Ascending aorta (tissue), 2 donors: ENCODE data around the gene ZNF691. TPM values are rescaled to one million over a fixed set of nuclear protein-coding genes. Genes with fewer than 3 reads are reported as not detected.

Experiments used
- DNase-seq, 2 donors: peaks; one replicate each; pipeline ENCODE4 v3.0.0-alpha.2; 2019; ENCODE audit warnings: low spot score in 2 of 2
- H3K27ac ChIP-seq, 2 donors: fragments of 200-600 bp; sonication (generic); one replicate each; pipeline ENCODE4 v1.5.1; 2016 to 2017; ENCODE audit warnings: mild to moderate bottlenecking in 1 of 2
- H3K27me3 ChIP-seq: fragments of 200-600 bp; sonication (generic); one replicate; pipeline ENCODE4 v1.5.1; 2017
- H3K36me3 ChIP-seq, 2 donors: fragments of 200-600 bp; sonication (generic); one replicate each; pipeline ENCODE4 v1.5.1; 2016
- H3K4me1 ChIP-seq, 2 donors: fragments of 200-600 bp; sonication (generic); one replicate each; pipeline ENCODE4 v1.5.1; 2016 to 2017; ENCODE audit warnings: mild to moderate bottlenecking in 1 of 2
- H3K4me3 ChIP-seq, 2 donors: fragments of 200-600 bp; sonication (generic); one replicate each; pipeline ENCODE4 v1.5.1; 2016 to 2017; ENCODE audit warnings: mild to moderate bottlenecking in 1 of 2
- H3K9me3 ChIP-seq, 2 donors: fragments of 200-600 bp; sonication (generic); one replicate each; pipeline ENCODE4 v1.5.1; 2016
- intact Hi-C: fragments of 100-400 bp; cut with DNase I; formaldehyde crosslinking; loops from one replicate; pipeline ENCODE4 v1.15.1; 2023
- total RNA-seq: library from RNA; depleted of rRNA; stranded (reverse); fragments of >200 nt; gene quantifications from one replicate; pipeline ENCODE4 v1.1.0, GENCODE V29; 2016
- TF ChIP-seq, protein P1 (sequence below), 3 experiments: fragments of 200-600 bp in 2 of 3; fragments of 450-650 bp in 1 of 3; sonication (generic) in 2 of 3; IDR thresholded peaks; one replicate each; pipeline ENCODE4 v1.5.1; 2016 to 2019; ENCODE audit warnings: antibody characterized with exemption in 3 of 3, mild to moderate bottlenecking in 1 of 3, moderate library complexity in 1 of 3

The ZNF691 gene
- total RNA-seq, 1 donor from 2014 or later: 14.7 TPM

DNA sequence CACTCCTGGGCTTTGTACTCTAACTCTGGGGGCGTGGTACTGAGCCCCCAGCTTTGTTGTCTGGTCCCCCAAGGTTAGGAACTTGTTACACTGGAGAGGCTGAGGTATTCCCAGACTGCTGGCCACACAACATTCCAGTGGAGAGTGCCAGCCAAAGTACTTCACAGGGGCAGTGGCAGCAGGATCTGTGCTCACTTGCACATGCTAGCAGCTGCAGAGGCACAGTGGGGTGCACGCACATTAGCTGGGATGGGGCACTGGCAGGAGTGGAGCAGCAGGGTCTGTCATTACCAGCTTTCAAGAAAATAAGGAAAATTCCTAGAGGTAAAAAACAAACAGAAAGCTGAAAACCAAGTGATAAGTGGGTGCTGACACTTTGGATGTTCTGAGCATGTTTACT, 31.0 kb downstream of the ZNF691 start:
- no peaks in the 10 kb centered on the region for H3K36me3 ChIP-seq
- no peak for DNase-seq
- TF ChIP-seq, protein P1, sequence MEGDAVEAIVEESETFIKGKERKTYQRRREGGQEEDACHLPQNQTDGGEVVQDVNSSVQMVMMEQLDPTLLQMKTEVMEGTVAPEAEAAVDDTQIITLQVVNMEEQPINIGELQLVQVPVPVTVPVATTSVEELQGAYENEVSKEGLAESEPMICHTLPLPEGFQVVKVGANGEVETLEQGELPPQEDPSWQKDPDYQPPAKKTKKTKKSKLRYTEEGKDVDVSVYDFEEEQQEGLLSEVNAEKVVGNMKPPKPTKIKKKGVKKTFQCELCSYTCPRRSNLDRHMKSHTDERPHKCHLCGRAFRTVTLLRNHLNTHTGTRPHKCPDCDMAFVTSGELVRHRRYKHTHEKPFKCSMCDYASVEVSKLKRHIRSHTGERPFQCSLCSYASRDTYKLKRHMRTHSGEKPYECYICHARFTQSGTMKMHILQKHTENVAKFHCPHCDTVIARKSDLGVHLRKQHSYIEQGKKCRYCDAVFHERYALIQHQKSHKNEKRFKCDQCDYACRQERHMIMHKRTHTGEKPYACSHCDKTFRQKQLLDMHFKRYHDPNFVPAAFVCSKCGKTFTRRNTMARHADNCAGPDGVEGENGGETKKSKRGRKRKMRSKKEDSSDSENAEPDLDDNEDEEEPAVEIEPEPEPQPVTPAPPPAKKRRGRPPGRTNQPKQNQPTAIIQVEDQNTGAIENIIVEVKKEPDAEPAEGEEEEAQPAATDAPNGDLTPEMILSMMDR (IDR thresholded peaks at IDR 0.05): no peak
- no peak overlapping the region for H3K4me3 ChIP-seq
- intact Hi-C loops: no loop called here
- no peaks in the 10 kb centered on the region for H3K4me1 ChIP-seq
- peaks cover 0 to 10% of the 10 kb centered on the region in 2 donors for H3K9me3 ChIP-seq
- H3K27me3 ChIP-seq: no peaks in the 10 kb centered on the region
- no peak overlapping the region for H3K27ac ChIP-seq

DNA sequence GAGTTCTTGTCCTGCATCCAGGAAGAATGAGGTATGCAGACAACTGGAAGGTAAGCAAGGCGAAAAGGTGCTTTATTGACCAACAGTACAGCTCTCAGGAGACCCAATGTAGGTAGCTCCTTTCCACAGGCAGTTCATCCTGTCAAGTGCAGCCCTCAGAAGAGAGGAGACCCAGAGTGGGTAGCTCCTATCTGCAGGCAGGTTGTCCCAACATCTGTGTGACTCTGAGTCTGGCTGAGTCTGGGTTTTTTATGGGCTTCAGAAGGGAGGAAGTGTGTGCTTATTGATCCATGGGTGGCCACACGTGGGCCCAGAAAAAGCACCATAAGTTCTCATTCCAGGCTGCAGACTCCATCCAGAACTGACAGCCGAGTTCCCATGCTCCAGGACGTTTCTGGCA, 34.0 kb downstream of the ZNF691 start:
- no peak overlapping the region for H3K27ac ChIP-seq
- no peak overlapping the region for H3K4me3 ChIP-seq
- no peaks in the 10 kb centered on the region for H3K9me3 ChIP-seq
- TF ChIP-seq, protein P1 (IDR thresholded peaks at IDR 0.05): no peak
- H3K36me3 ChIP-seq: no peaks in the 10 kb centered on the region
- H3K27me3 ChIP-seq: no peaks in the 10 kb centered on the region
- intact Hi-C loops: no loop called here
- H3K4me1 ChIP-seq: no peaks in the 10 kb centered on the region
- DNase-seq: no peak

DNA sequence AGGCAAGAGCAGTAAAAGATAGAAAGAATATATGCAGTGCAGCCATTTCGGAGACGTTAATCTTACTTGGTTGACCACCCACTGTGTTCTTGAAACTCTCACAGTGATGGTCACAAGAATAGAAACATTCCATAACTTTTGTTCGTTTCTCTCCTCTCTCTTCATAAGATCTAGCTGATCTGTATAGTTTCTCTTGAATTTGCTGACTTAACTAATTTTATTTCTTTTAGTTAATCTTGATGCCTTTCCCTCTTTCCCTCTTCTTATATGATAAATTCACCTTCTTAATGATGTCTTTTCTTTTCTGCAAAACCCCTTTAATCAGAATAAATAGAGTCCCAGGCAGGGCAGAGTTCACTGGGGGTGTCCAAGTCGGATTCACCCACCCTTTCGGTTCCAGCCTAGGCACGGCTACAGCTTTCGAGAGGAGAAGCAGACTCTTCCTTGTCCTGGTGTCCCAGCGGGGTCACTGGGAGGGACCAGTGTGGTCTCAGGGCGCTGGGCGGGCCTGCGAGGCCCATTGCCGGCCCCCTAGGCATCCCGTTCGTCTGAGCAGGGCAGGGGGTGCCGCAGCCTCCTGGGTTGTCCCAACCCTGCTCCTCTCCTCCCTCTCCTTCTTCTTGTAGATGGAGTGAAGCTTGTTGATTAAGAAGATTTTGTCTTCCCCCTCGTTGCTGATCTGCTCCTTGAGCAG, 39.8 kb downstream of the ZNF691 start:
- no peaks in the 10 kb centered on the region for H3K9me3 ChIP-seq
- no peaks in the 10 kb centered on the region for H3K4me1 ChIP-seq
- H3K36me3 ChIP-seq: no peaks in the 10 kb centered on the region
- no peak overlapping the region for H3K4me3 ChIP-seq
- no peak for DNase-seq
- H3K27ac ChIP-seq: no peak overlapping the region
- intact Hi-C loops: no loop called here
- TF ChIP-seq, protein P1 (IDR thresholded peaks at IDR 0.05): no peak
- H3K27me3 ChIP-seq: no peaks in the 10 kb centered on the region

DNA sequence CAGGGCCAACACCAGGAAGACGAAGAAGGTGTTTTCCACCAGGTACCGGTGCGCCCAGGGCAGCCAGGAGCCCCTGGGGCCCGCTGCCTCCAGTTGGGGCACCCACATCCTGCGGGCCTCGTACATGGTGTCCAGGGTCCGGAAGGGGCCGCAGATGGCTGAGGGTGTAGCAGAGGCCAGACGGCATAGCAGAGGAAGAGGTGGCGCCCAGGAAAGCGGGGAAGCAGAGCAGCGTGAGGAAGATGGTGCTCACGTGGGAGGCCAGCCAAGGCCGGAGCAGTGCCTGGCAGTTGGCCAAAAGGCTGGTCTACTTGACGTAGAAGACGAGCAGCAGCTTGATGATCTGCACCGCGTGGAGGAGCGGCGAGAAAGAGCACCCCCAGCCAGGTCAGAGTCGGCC, 40.4 kb downstream of the ZNF691 start:
- Histone ChIP-seq H3K27me3 (no peaks in the 10 kb centered on the region), H3K36me3 (no peaks in the 10 kb centered on the region), H3K4me1 (no peaks in the 10 kb centered on the region), H3K27ac (no peak overlapping the region), H3K4me3 (no peak overlapping the region), H3K9me3 (no peaks in the 10 kb centered on the region)
- intact Hi-C loops: no loop called here
- DNase-seq: no peak
- TF ChIP-seq, protein P1 (IDR thresholded peaks at IDR 0.05): no peak

DNA sequence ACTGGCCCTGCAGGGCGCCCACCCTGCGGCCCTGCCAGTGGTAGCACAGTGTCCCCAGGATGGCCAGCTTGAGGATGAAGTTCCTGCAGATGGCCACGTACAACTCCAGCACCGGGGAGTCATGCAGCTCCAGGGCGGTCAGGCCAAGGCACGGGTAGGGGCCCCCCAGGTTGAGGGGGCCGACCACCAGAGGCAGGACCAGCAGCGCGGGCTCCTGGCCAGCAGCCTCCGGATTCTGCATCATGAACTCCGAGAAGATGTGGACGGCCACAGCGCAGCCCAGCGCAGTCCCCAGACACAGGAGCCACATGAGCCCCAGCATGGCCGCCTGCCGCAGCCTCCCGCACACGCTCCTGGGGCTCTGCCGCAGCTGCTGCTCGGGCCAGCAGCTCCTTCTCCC, 41.0 kb downstream of the ZNF691 start:
- TF ChIP-seq, protein P1 (IDR thresholded peaks at IDR 0.05): no peak
- no peaks in the 10 kb centered on the region for H3K36me3 ChIP-seq
- no peak for DNase-seq
- intact Hi-C loops: no loop called here
- no peaks in the 10 kb centered on the region for H3K27me3 ChIP-seq
- no peaks in the 10 kb centered on the region for H3K9me3 ChIP-seq
- no peaks in the 10 kb centered on the region for H3K4me1 ChIP-seq
- no peak overlapping the region for H3K4me3 ChIP-seq
- no peak overlapping the region for H3K27ac ChIP-seq
